GM18508 (cell line): ENCODE measurements around the gene WWOX.

Source experiments
- ATAC-seq: cut with Tn5 transposase; IDR thresholded peaks from one replicate; pipeline ENCODE4 v1.9.1; 2021; ENCODE audit warnings: moderate number of reproducible peaks; ENCODE audit not compliant: insufficient read depth, unreplicated experiment

Gene WWOX

GRCh38 chr16:78421181-78421708 lies 321.8 kb downstream of the WWOX start:
- no peak for ATAC-seq

- no peak for ATAC-seq
These were observed 325.8 kb downstream of the WWOX start for GRCh38 chr16:78425281-78425680.

- ATAC-seq, result no peak
These were observed 326.5 kb downstream of the WWOX start for GRCh38 chr16:78425891-78426510.

DNA sequence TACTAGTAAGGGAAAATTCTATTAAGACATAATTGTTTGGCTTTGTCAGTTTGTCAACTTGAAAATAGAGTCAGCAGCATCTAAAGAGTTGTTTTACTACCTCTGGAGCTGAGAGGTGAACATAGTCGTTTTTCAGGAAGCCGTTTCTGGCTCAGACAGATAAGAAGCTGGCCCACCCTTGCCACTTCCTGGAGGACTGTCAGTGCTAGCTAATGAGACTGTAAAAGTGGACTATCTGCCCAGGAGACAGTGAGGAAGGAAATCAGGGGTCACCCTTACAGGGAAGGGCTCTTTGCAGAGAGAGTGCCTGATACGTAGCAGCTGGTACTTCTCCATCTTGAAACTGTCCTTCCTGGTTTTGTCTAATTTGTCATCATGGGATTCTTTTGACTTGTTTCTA lies 328.7 kb downstream of the WWOX start:
- no peak for ATAC-seq

GRCh38 chr16:78430281-78430680 lies 330.8 kb downstream of the WWOX start:
- no peak for ATAC-seq

- no peak for ATAC-seq
These were observed 331.7 kb downstream of the WWOX start for GRCh38 chr16:78431004-78431670.

DNA sequence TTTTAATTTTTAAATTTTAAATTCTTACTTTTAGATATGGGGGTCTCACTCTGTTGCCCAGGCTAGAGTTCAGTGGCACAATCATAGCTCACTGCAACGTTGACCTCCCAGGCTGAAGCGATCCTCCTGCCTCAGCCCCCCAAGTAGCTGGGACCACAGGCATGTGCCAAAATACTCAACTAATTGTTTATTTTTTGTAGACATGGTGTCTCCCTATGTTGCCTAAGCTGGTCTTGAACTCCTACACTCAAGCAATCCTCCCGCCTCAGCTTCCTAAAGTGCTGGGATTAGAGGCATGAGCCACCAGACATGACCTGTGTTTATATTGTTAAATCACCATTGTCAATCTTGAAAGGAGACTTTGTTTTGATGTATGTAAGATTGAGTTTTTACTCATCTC lies 332.2 kb downstream of the WWOX start:
- no peak for ATAC-seq

GRCh38 chr16:78432451-78432850 lies 333.0 kb downstream of the WWOX start:
- no peak for ATAC-seq

DNA sequence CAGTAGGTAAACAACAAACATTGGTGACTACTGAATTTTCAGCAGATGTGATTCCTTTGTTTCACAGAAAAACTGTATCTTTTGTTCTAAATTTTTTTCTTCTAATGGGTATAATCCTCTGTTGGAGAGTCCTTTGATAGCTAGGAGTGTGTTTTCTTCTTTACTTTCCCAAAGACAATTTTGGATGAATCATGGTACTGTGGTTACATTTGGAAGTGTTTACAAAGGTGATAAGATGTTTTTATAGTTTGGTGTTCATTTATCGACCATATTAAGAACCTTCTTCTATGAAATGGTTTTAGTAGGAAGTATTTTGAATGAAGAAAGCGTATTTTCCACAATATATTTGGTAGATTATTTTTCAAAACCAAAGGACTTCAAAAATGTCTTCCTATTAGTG lies 333.7 kb downstream of the WWOX start:
- ATAC-seq, result no peak

DNA sequence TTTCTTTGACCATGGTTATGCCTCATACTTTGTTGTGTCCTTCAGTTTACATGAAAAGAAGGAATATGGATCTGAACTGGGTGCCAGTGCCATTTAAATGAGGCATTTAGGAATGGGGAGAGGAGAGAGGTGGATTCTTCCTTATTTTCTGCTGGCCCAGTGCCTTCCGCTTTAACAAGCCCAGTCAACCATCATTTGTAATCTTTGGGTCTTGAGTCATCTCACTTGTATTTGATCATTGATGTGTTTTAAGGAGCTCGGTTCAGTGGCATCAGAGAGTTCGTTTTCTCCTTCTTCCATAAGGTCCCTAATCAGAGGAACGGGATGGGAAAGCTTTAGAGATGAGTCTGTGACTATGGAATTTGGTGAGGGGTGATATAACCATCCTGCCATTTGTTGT lies 334.9 kb downstream of the WWOX start:
- no peak for ATAC-seq

GRCh38 chr16:78435260-78435659 lies 335.8 kb downstream of the WWOX start:
- no peak for ATAC-seq

DNA sequence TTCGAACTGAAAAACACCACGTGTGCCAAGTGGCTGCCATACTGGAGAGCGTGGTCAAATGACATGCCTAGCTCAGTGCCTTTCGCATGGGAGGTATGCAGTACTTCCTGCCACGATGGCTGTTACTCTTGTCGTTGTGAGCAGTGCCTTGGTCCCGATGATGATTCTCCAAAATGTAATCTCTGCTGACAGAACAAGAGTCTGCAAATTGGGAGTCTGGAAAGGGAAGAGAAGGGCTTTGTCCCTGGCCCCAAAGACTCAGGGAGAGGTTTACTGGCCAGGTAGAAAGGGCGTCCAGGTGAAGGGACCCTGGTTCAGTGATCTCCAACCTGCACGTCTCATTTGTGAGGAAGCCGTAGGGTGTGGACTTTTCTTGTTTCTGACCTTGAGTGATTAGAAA lies 336.6 kb downstream of the WWOX start:
- ATAC-seq, result no peak

- no peak for ATAC-seq
These were observed 337.4 kb downstream of the WWOX start for GRCh38 chr16:78436846-78437245.

DNA sequence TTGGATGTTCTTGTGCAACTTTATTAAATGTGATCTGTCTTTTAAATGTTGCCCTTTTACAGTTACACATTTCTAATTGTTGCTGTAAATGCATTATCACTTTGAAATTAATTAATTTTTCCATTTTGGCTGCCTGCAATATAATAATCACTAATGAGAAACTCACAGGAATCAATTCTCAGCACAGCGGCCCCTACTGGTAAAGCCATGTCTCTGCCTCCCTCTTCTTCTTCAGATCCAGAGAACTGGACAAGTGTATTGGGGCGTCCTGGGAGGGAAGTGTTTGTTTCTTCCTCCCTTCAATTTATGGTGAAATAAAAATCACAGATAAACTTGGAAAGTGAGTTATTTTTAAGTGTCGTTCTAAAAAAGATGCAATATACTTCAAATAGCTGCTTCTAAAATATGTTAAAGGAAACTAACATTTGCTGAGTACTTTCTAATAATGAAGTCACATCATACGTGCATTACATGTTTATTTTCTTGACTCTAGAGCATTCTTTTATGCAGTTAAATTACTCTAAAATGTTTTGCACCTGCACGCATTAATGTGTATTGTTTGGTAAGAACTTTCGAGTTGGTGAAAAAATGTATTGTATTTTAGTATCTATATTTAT lies 338.0 kb downstream of the WWOX start:
- ATAC-seq, result no peak

DNA sequence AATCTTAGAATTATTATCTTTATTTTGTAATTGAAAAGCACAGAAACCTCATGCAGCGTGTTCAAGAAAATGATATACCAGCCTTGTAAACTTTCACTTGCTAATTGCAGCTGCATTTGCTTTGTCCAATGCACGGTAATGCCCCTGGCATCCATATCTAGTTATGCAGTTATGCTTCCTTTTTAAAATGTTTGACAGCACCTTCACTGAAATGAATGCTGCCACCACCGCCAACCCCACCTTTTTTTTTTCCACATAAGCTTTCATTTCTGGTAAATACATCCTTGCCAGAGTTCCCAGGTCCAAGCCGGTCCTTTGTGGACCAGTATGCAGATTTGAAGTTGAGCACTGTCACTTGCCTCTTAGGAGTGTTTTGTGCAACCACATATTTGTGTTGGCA lies 338.8 kb downstream of the WWOX start:
- ATAC-seq, result no peak

- no peak for ATAC-seq
These were observed 339.2 kb downstream of the WWOX start for GRCh38 chr16:78438632-78439031.

DNA sequence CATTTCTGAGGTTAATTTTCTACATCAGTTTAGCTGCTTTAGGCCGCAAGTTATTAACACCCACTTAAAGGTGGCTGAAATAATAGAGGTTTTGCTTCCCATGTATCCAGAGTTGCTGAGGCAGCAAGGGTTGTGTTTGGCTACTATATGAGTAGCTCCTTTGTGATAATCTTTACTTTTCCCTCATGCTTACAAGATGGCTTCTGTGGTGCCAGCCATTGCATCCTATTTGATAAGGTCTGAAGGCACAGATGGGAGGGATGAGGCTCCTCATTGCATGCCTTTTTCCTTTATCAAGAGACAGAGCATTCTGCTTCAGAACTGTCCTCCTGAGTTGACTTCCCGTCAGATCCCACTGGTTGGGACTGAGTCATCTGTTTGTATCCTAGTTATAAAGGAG lies 340.2 kb downstream of the WWOX start:
- ATAC-seq, result no peak

DNA sequence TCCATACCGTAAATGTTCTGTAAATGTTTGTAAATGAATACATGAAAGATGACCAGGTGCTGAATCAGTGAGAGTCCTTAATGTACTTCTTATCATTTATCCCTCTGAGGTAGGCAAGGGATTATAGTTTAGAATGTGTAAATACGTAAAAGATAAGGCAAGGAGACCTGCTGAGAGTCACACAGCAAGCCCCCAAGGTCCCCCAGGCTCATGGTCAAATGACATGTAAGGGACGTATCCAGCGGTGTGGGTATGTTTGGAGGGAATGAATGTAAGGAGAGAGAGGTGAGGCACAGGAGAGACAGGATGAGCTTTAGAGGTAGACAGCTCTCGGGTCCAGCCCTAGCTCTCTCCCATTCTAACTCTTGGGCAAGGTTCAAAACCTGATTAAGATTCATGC lies 341.8 kb downstream of the WWOX start:
- no peak for ATAC-seq

DNA sequence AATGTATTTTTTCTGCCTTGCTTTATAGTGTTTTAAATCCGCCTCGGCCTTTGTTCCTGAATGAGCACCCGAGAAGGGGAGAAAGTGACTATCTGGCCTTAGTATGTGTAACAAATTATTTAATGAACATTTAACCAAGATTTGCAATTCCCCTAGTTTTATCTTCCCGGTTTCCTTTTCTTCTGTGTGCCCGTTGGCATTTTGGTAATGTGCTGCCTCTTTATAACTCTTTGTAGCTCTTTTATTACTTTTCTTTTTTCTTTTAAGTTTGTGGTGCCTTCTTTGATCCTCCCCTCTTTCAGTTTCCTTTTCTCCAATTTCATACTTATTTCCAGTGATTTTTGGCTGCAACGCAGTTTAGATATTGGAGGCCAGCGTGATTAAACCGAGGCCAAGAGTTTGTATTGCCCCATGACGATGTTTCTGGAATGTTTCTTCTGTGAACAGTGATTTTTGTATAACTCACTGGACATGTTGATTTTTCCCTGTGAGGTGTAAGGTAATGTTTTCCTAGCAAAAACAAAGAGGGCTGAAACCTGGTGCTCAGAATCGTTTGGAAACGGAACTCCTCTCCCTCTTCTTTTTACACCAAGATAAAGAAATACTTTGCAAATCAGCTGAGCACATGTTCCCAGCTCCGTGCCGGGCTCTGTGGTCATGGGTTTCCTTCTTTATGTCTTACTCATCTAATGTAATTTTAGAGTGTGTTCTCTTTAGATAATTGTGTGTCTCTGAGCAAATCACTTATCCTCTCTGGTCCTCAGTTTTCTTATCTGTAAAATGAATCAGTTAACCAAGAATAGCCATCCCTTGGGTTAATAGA lies 344.3 kb downstream of the WWOX start:
- ATAC-seq, result no peak

DNA sequence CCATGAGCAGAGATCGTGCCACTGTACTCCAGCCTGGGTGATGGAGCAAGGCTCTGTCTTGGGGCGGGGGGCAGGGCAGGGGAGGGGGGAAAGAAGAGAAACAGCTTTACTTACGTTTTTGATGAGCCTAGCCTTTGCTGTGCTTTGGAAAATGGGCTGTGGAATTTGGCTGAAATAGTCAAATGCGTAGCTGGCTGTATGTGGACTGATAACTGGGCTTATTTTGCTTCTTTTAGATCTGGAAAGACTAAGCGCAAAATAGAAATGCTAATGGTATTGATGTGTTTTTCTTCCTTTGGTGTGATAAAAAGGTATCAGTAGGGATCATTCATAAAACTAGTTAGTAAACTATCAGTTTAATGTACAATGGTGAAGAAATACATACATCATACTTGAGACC lies 346.4 kb downstream of the WWOX start:
- ATAC-seq, result no peak

DNA sequence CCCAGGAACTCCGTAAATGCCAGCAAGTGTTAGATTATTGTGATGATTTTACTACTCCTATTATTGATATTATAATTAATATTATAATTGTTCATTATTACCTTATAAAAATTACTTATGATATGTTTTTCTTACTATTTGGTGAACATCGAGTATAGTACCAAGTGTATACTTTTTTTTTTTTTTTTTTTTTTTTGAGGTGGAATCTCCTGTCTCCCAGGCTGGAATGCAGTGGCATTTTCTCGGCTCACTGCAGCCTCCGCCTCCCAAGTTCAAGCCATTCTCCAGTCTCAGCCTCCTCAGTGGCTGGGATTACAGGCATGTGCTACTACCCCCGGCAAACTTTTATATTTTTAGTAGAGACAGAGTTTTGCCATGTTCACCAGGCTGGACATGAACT lies 347.0 kb downstream of the WWOX start:
- no peak for ATAC-seq
